SK-N-SH treated with all-trans-retinoic acid at 6 μM for 48 hours (cell line): Measurements from ENCODE around the gene NTM.

Source experiments
- CSDC2 ChIP-seq: fragments of 250-450 bp; sonication (Bioruptor Pico); IDR thresholded peaks from 2 replicates; pipeline ENCODE4 v1.5.0; 2020; ENCODE audit warnings: mild to moderate bottlenecking, moderate library complexity
- ZFP3 ChIP-seq: fragments of 250-450 bp; sonication (Bioruptor Pico); IDR thresholded peaks from 2 replicates; pipeline ENCODE4 v1.5.0; 2020; ENCODE audit warnings: mild to moderate bottlenecking, moderate library complexity
- ZFP30 ChIP-seq: fragments of 450-650 bp; formaldehyde crosslinking; IDR thresholded peaks from 2 replicates; pipeline ENCODE4 v1.5.0; 2022; ENCODE audit warnings: mild to moderate bottlenecking, moderate library complexity

DNA sequence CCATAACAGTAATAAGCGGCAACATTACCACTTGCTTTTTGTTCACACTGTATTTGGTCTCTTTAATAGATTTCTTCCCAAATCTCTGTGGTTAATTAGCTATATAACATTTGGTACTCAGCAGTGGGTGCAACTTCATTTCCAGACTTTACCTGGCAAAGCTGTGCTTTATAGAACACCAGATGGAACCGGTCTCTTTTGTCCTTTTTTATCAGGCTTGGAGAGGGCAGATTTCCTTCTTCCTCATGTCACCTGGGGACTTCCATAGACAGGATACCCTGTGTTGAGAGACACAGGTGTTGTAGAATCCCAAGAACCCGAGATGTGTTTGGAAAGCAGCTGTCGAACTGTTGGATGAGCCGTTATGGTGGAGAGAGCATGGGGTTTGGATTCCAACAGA is 393.7 kb downstream of the NTM start:
- TF ChIP-seq CSDC2 (CRISPR knock-in tag) = no peak
- no peak for TF ChIP-seq ZFP3 (CRISPR knock-in tag)
- no peak for TF ChIP-seq ZFP30 (CRISPR knock-in tag)
